GM12878 (cell line): Measurements from ENCODE around the gene PDSS2. TPM values are rescaled to one million over a fixed set of nuclear protein-coding genes. Genes with fewer than 3 reads are reported as not detected.

ENCODE experiments used
- ATAC-seq: fragments of 200-7000 bp; cut with Tn5 transposase; 3 replicates; pipeline ENCODE4 v1.9.1; 2020; ENCODE audit warnings: mild to moderate bottlenecking, moderate library complexity
- BruUV-seq: library from RNA; stranded (reverse); fragments of 400-500 nt; replicated peaks from 2 replicates; lab custom pipeline; 2021; lab: Mats Ljungman, UMichigan
- CTCF ChIA-PET: fragments of 300-600 bp; sonication (Branson Sonifier 250); formaldehyde crosslinking; extraction: SDS; loops from one replicate; lab custom pipeline; 2021; ENCODE audit warnings: inconsistent platforms; lab: Yijun Ruan, JAX
- POLR2A ChIA-PET: fragments of 350-600 bp; formaldehyde crosslinking; extraction: SDS; loops from one replicate; lab custom pipeline; 2021; ENCODE audit warnings: inconsistent platforms; lab: Charles Lee
- RAD21 ChIA-PET: fragments of 300-600 bp; sonication (Branson Sonifier 250); formaldehyde crosslinking; loops from one replicate; lab custom pipeline; 2023; ENCODE audit warnings: antibody characterized with exemption; ENCODE audit not compliant: unreplicated experiment; lab: Charles Lee
- SMC1A ChIA-PET: fragments of 300-600 bp; sonication (Branson Sonifier 250); formaldehyde crosslinking; loops from one replicate; lab custom pipeline; 2023; ENCODE audit not compliant: unreplicated experiment, uncharacterized antibody; lab: Charles Lee
- DNase-seq: peaks from one replicate; pipeline ENCODE4 v3.0.0-alpha.2; 2011; ENCODE audit warnings: low read depth, low spot score
- FAIRE-seq: peaks from 3 replicates; lab custom pipeline; 2011; peaks lifted over from hg19 to GRCh38; lab: Jason Lieb, UNC
- H2AFZ ChIP-seq: 2 replicates; pipeline ENCODE4 v1.6.0; 2011; ENCODE audit warnings: low read depth, low read length, control low read depth; ENCODE audit not compliant: control insufficient read depth
- H3K27ac ChIP-seq: 2 replicates; pipeline ENCODE4 v1.5.1; 2011; ENCODE audit warnings: control low read depth; ENCODE audit not compliant: control insufficient read depth, insufficient read depth
- H3K27me3 ChIP-seq, 2 experiments: replicated peaks in 1 of 2; 2 replicates each; pipeline versions ENCODE4 v1.6.0 to v1.6.1; 2011; ENCODE audit warnings: low read length in 1 of 2; ENCODE audit not compliant: control insufficient read depth in 2 of 2, insufficient read depth in 2 of 2
- H3K36me3 ChIP-seq, 2 experiments: 2 replicates each; pipeline ENCODE4 v1.5.1; 2011; ENCODE audit warnings: low read length in 1 of 2; ENCODE audit not compliant: control insufficient read depth in 2 of 2, insufficient read depth in 2 of 2
- H3K4me1 ChIP-seq: 2 replicates; pipeline ENCODE4 v1.6.1; 2011; ENCODE audit warnings: mild to moderate bottlenecking, low read length, moderate library complexity, mixed read lengths; ENCODE audit not compliant: control insufficient read depth, insufficient read depth
- H3K4me2 ChIP-seq: 2 replicates; pipeline ENCODE4 v1.6.0; 2011; ENCODE audit warnings: control low read depth; ENCODE audit not compliant: control insufficient read depth, insufficient read depth
- H3K4me3 ChIP-seq: fragments of 200-600 bp; sonication (generic); 2 replicates; pipeline ENCODE4 v1.5.1; 2016
- H3K79me2 ChIP-seq: 2 replicates; pipeline ENCODE4 v1.6.0; 2011; ENCODE audit warnings: low read length; ENCODE audit not compliant: control insufficient read depth, insufficient read depth
- H3K9ac ChIP-seq: 2 replicates; pipeline ENCODE4 v1.8.0; 2011; ENCODE audit warnings: low read length, control low read depth, mixed read lengths; ENCODE audit not compliant: control insufficient read depth, insufficient read depth
- H3K9me3 ChIP-seq: replicated peaks from 3 replicates; pipeline ENCODE4 v1.5.1; 2011; ENCODE audit warnings: mild to moderate bottlenecking, low read length; ENCODE audit not compliant: control insufficient read depth, insufficient read depth
- H4K20me1 ChIP-seq: 2 replicates; pipeline ENCODE4 v1.6.0; 2011; ENCODE audit not compliant: control insufficient read depth, insufficient read depth
- BACH1 ChIP-seq: fragments of 450-650 bp; IDR thresholded peaks from 2 replicates; pipeline ENCODE4 v1.6.1; 2017; ENCODE audit warnings: mild to moderate bottlenecking, borderline replicate concordance
- BCL11A ChIP-seq: IDR thresholded peaks from 2 replicates; pipeline ENCODE4 v1.6.1; 2011; ENCODE audit warnings: low read depth, low read length
- CBFB ChIP-seq: IDR thresholded peaks from 2 replicates; pipeline ENCODE4 v1.6.1; 2016; ENCODE audit warnings: antibody characterized with exemption, low read depth
- CBX5 ChIP-seq: sonication (generic); IDR thresholded peaks from 2 replicates; pipeline ENCODE4 v1.6.1; 2016; ENCODE audit warnings: low read depth, moderate library complexity, mild to moderate bottlenecking, inconsistent platforms
- CHD1 ChIP-seq: IDR thresholded peaks from 2 replicates; pipeline ENCODE4 v1.6.1; 2012; ENCODE audit warnings: low read depth, low read length, improper control_type of control experiment
- CREB1 ChIP-seq: IDR thresholded peaks from 2 replicates; pipeline ENCODE4 v1.6.1; 2012; ENCODE audit warnings: low read depth, mild to moderate bottlenecking, inconsistent platforms
- IRF4 ChIP-seq: IDR thresholded peaks from 2 replicates; pipeline ENCODE4 v1.6.1; 2011; ENCODE audit warnings: low read depth, low read length
- JUND ChIP-seq: IDR thresholded peaks from 2 replicates; pipeline ENCODE4 v1.6.1; 2012; ENCODE audit warnings: low read depth, mild to moderate bottlenecking, low read length, improper control_type of control experiment, moderate library complexity
- KDM1A ChIP-seq: fragments of 200-600 bp; sonication (generic); IDR thresholded peaks from 2 replicates; pipeline ENCODE4 v1.6.1; 2016; ENCODE audit warnings: borderline replicate concordance
- MLLT1 ChIP-seq: fragments of 450-650 bp; IDR thresholded peaks from 2 replicates; pipeline ENCODE4 v1.6.1; 2016; ENCODE audit warnings: mild to moderate bottlenecking
- NFYA ChIP-seq: IDR thresholded peaks from 2 replicates; pipeline ENCODE4 v1.6.1; 2011; ENCODE audit warnings: low read depth, mild to moderate bottlenecking, low read length, improper control_type of control experiment, borderline replicate concordance
- NR2F1 ChIP-seq: fragments of 450-650 bp; conservative IDR thresholded peaks from 2 replicates; pipeline ENCODE4 v1.6.1; 2017; ENCODE audit warnings: mild to moderate bottlenecking
- POU2F2 ChIP-seq: IDR thresholded peaks from 3 replicates; pipeline ENCODE4 v1.6.1; 2011; ENCODE audit warnings: low read depth, mild to moderate bottlenecking, low read length, borderline replicate concordance
- RBBP5 ChIP-seq: fragments of 200-600 bp; sonication (generic); conservative IDR thresholded peaks from 2 replicates; pipeline ENCODE4 v1.6.1; 2016
- SIX5 ChIP-seq: IDR thresholded peaks from 2 replicates; pipeline ENCODE4 v1.6.1; 2011; ENCODE audit warnings: mild to moderate bottlenecking, low read depth, low read length, moderate library complexity; ENCODE audit not compliant: severe bottlenecking
- SMARCA5 ChIP-seq: fragments of 450-650 bp; IDR thresholded peaks from 2 replicates; pipeline ENCODE4 v1.6.1; 2017; ENCODE audit warnings: mild to moderate bottlenecking
- YBX1 ChIP-seq: fragments of 450-650 bp; IDR thresholded peaks from 2 replicates; pipeline ENCODE4 v1.6.1; 2016; ENCODE audit warnings: antibody characterized with exemption
- ZNF217 ChIP-seq: fragments of 450-650 bp; IDR thresholded peaks from 2 replicates; pipeline ENCODE4 v1.6.1; 2017; ENCODE audit warnings: antibody characterized with exemption, mild to moderate bottlenecking
- WGBS: methylation state at CpG from one replicate; pipeline ENCODE4 v1.1.6; 2016; ENCODE audit warnings: low lambda C conversion rate; ENCODE audit not compliant: insufficient replicate concordance, insufficient coverage; ENCODE audit errors: missing lambda C conversion rate; 5-methylcytosine and 5-hydroxymethylcytosine counted together
- in situ Hi-C: fragments of 300-500 bp; cut with MboI; formaldehyde crosslinking; loops from 9 replicates; pipeline ENCODE4 v1.14.3; 2018; ENCODE audit warnings: mixed read lengths
- intact Hi-C: fragments of 100-400 bp; cut with micrococcal nuclease; formaldehyde crosslinking; loops from one replicate; pipeline ENCODE4 v1.14.2; 2022; ENCODE audit not compliant: unreplicated experiment
- polyA plus RNA-seq, 11 experiments: library from polyadenylated mRNA; depleted of rRNA in 4 of 11; unstranded in 6 of 11; stranded (reverse) in 5 of 11; fragments of >200 nt; fragmentation: Nextera tagmentation in 4 of 11; fragmentation: Illumina TruSeq in 1 of 11; extraction: Ambion mirVana in 4 of 11; extraction: Trizol in 1 of 11; gene quantifications; 1 replicate in 1 of 11; 2 replicates in 10 of 11; pipeline versions ENCODE4 v1.2.1 to v1.2.3, GENCODE V29; 2011 to 2016; ENCODE audit warnings: inconsistent platforms in 2 of 11, missing spikeins in 2 of 11, low read depth in 1 of 11
- total RNA-seq, 4 experiments: library from RNA; depleted of rRNA in 3 of 4; stranded (reverse); fragments of >200 nt in 3 of 4; fragmentation: Illumina TruSeq in 1 of 4; extraction: Trizol in 1 of 4; gene quantifications; 2 replicates each; pipeline versions ENCODE4 v1.2.1 to v1.2.3, GENCODE V29; 2013 to 2021
- TF ChIP-seq, protein P1 (sequence below), 3 experiments: IDR thresholded peaks in 2 of 3; conservative IDR thresholded peaks in 1 of 3; 2 replicates each; pipeline ENCODE4 v1.5.1; 2011; ENCODE audit warnings: low read depth in 3 of 3, low read length in 3 of 3, mild to moderate bottlenecking in 3 of 3, control low read depth in 2 of 3, moderate library complexity in 2 of 3, inconsistent platforms in 1 of 3, mixed read lengths in 1 of 3; ENCODE audit not compliant: control insufficient read depth in 2 of 3, insufficient read depth in 1 of 3; ENCODE audit errors: extremely low read depth in 1 of 3
- TF ChIP-seq, protein P2 (sequence below): IDR thresholded peaks from 2 replicates; pipeline ENCODE4 v1.6.1; 2012; ENCODE audit warnings: low read depth, low read length, improper control_type of control experiment

Gene PDSS2
- total and polyA plus RNA-seq, 10 of the 15 experiments (the other 5 are each of a cell fraction or from before 2014, with no cell fraction given) = 7.7 to 15.5 (median 9.6) TPM

GRCh38 chr6:107161521-107161920 lies 297.8 kb downstream of the PDSS2 start (continued):
- TF ChIP-seq MLLT1 = no peak
- TF ChIP-seq BCL11A = no peak
- no peak for TF ChIP-seq RBBP5
- TF ChIP-seq BACH1 = no peak
- TF ChIP-seq, protein P1, sequence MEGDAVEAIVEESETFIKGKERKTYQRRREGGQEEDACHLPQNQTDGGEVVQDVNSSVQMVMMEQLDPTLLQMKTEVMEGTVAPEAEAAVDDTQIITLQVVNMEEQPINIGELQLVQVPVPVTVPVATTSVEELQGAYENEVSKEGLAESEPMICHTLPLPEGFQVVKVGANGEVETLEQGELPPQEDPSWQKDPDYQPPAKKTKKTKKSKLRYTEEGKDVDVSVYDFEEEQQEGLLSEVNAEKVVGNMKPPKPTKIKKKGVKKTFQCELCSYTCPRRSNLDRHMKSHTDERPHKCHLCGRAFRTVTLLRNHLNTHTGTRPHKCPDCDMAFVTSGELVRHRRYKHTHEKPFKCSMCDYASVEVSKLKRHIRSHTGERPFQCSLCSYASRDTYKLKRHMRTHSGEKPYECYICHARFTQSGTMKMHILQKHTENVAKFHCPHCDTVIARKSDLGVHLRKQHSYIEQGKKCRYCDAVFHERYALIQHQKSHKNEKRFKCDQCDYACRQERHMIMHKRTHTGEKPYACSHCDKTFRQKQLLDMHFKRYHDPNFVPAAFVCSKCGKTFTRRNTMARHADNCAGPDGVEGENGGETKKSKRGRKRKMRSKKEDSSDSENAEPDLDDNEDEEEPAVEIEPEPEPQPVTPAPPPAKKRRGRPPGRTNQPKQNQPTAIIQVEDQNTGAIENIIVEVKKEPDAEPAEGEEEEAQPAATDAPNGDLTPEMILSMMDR (IDR thresholded peaks at IDR 0.05 in 2 of 3, conservative IDR thresholded peaks at IDR 0.05 in 1 of 3; ENCODE audit: control insufficient read depth in 2 of 3, extremely low read depth in 1 of 3, insufficient read depth in 1 of 3, low read depth in 3 of 3, low read length in 3 of 3) = no peak

GRCh38 chr6:107156617-107157016 lies 302.7 kb downstream of the PDSS2 start:
- no TSS peak for BruUV-seq
- Histone ChIP-seq H3K36me3 (no peaks in the 10 kb centered on the region), H3K4me3 (no peak overlapping the region), H4K20me1 (no peaks in the 10 kb centered on the region), H3K4me2 (no peak overlapping the region), H3K9me3 (no peaks in the 10 kb centered on the region), H3K79me2 (no peaks in the 10 kb centered on the region), H3K9ac (no peak overlapping the region), H2AFZ (no peak overlapping the region), H3K27ac (no peak overlapping the region), H3K4me1 (0 out of 2 replicates have a peak, but pooled peaks cover 7% of the 10 kb centered on the region), H3K27me3 (no peaks in the 10 kb centered on the region)
- in situ Hi-C loops (no loop called here), intact Hi-C loops (no loop called here)
- FAIRE-seq (no peak), ATAC-seq (no peak), DNase-seq (no peak)
- POLR2A ChIA-PET = interaction anchor here (0.6 kb wide), 1 partner anchor 235 kb away, joined by 7 read pairs; no protein-coding TSS in a partner anchor
- SMC1A ChIA-PET = no interaction called here
- RAD21 ChIA-PET = no interaction called here
- WGBS = 95% methylated on average over 2 of the region's 2 CpGs
- CTCF ChIA-PET = interaction anchor here (0.6 kb wide), 1 partner anchor 518 kb away, joined by 3 read pairs; no protein-coding TSS in a partner anchor
- TF ChIP-seq MLLT1 (no peak), IRF4 (no peak), JUND (no peak), POU2F2 (no peak), RBBP5 (no peak), ZNF217 (no peak), YBX1 (no peak), CBFB (no peak), CHD1 (no peak), KDM1A (no peak), SIX5 (no peak), NFYA (no peak), CREB1 (no peak), SMARCA5 (no peak), CBX5 (no peak), NR2F1 (no peak)
- TF ChIP-seq, protein P2, sequence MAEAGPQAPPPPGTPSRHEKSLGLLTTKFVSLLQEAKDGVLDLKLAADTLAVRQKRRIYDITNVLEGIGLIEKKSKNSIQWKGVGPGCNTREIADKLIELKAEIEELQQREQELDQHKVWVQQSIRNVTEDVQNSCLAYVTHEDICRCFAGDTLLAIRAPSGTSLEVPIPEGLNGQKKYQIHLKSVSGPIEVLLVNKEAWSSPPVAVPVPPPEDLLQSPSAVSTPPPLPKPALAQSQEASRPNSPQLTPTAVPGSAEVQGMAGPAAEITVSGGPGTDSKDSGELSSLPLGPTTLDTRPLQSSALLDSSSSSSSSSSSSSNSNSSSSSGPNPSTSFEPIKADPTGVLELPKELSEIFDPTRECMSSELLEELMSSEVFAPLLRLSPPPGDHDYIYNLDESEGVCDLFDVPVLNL = no peak
